Measurements from ENCODE around the gene E2F4. TPM values are rescaled to one million over a fixed set of nuclear protein-coding genes. Genes with fewer than 3 reads are reported as not detected.

Gene E2F4
- 100 to 1,000 TPM; 110 to 126 TPM for total RNA-seq
- 72.5 TPM for polyA plus RNA-seq (ENCODE audit: insufficient read depth, low read depth, low replicate concordance)
- long read RNA-seq, donor 1, transcript E2F4-201 (10 exons, 2,096 nt): major isoform, 11 of 30 reads
- long read RNA-seq, donor 1, partial matches to known transcripts: 18 of 30 reads
- long read RNA-seq, donor 1, other reads (novel, unspliced or antisense): 0 of 30 reads
- long read RNA-seq, donor 2, partial matches to known transcripts: 0 of 6 reads
- long read RNA-seq, donor 2, other reads (novel, unspliced or antisense): 0 of 6 reads

DNA sequence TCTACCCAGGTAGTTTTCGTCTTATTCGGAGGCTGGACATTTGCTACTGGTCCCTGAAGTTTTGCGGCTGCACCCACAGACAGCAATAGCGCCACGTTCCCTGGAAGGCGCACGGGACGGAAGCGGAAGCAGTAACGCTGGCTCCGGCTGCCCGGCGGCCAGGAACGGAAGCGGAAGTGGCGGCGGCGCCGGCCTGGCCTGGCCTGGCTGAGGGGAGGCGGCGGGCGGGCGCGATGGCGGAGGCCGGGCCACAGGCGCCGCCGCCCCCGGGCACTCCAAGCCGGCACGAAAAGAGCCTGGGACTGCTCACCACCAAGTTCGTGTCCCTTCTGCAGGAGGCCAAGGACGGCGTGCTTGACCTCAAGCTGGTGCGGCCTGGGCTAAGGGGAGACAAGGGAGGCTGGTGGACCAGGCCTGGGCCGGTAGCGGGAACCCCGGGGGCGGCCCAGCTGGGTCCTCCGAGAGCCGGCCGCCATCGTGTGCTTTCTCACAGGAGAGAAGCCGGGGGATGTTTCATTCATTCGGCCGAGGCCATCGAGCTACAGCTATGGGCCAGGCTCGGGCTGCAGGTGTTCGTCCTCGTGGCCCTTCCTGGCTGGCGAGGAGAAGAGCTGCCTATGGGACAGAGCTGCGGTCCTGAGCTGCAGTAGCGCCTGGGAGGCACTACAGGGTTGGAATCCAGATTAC lies at the start of gene E2F4:
TSS of gene E2F4 (plus strand) at position 161 of the 687 bp plus-strand sequence. CDS start at position 234, 73 bp downstream.
- DNase-seq: peak; percentile 95
- H3K27ac ChIP-seq: peak within 1 kb of the TSS; percentile 70 to 74
- no peaks in the 10 kb centered on the region for H3K36me3 ChIP-seq (ENCODE audit: low read depth, missing control alignments)
- H3K9me3 ChIP-seq: no peaks in the 10 kb centered on the region
- peak within 1 kb of the TSS; percentile 96 to 99 for H3K4me3 ChIP-seq
- H3K27me3 ChIP-seq: no peaks in the 10 kb centered on the region
- H3K4me1 ChIP-seq: peaks cover 30% of the 10 kb centered on the region
- 0 to 2% methylated on average over 13 to 54 of the region's 54 CpGs for WGBS, 2 donors
- TF ChIP-seq POLR2A (IDR thresholded peaks at IDR 0.05) (no peak), CTCF (IDR thresholded peaks at IDR 0.05) (peak in 1 of 3 experiments; percentile 15)
- intact Hi-C loops (cut with DNase I; ENCODE audit: low total_unique reads): no loop called here

DNA sequence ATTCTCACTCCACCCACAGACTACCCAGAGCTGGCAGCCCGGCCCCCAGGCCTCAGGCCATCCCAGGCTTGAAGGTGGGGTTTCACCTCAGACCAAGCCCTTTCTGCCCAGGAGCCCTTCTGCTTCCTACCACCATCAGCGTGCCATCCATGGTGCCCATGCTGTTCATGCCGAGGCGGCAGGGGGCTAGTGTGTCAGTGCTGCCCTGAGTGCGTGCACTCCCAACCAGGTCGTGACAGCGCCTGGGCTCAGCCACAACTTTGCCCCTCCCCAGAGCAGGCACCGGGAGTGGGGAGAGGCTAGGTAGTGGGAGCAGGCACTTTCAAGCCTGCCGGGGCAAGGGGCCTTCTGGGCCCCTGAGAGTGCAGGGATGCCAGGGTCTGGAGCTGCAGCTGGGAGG lies 49.6 kb upstream of the E2F4 start:
- Histone ChIP-seq H3K4me3 (no peak overlapping the region), H3K36me3 (ENCODE audit: low read depth, missing control alignments) (peaks cover 3% of the 10 kb centered on the region), H3K27ac (no peak overlapping the region), H3K9me3 (no peaks in the 10 kb centered on the region), H3K27me3 (no peaks in the 10 kb centered on the region), H3K4me1 (no peaks in the 10 kb centered on the region)
- no peak for DNase-seq
- intact Hi-C loops (cut with DNase I; ENCODE audit: low total_unique reads): no loop called here
- TF ChIP-seq CTCF (IDR thresholded peaks at IDR 0.05) (no peak), POLR2A (IDR thresholded peaks at IDR 0.05) (no peak)
- WGBS, 2 donors: 88 to 90% methylated on average over 2 to 8 of the region's 9 CpGs

DNA sequence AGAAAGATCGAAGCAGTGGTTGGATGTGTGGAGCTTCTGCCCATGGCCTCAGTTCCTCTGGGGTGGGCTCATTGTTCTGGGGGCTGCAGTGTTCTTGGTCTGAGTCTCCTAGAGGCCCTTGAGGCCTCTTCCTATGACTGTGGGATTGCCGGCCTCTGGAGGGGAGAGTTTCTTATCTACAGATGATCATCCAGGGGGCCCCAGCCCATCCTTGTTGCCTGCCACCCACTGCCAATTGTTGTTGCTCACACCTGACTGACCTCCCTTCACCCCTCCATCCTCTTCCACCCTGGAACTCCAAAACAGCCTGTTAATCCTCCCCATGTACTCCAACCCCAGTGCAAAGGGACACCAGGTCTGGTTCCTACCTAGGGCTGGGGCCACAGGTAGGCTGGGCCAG lies 47.0 kb upstream of the E2F4 start:
- DNase-seq: no peak
- WGBS, 2 donors: 92 to 96% methylated on average over 2 of the region's 2 CpGs
- intact Hi-C loops (cut with DNase I; ENCODE audit: low total_unique reads): no loop called here
- Histone ChIP-seq H3K4me1 (no peaks in the 10 kb centered on the region), H3K9me3 (no peaks in the 10 kb centered on the region), H3K27me3 (no peaks in the 10 kb centered on the region), H3K27ac (no peak overlapping the region), H3K36me3 (ENCODE audit: low read depth, missing control alignments) (no peaks in the 10 kb centered on the region), H3K4me3 (no peak overlapping the region)
- TF ChIP-seq POLR2A (IDR thresholded peaks at IDR 0.05) (no peak), CTCF (IDR thresholded peaks at IDR 0.05) (no peak)

DNA sequence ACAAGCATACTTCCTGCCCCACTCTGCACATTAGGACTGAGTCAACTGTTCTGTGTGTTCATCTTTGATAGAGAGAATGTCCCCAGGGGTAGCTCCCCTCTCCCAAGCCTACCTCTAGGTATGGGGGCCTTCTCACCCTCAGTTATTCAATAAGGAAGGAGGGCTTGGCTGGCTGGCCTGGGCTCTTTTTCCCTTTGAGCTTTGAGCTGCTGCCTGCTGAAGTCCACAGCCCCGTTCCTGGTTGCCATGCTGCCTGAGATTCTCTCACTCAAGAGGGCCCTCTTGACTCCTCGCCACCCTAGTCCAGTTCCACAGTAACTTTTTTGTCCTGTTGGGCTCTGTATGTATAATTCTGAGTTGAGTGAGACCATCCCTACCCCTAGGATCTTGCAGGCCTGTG lies 46.2 kb upstream of the E2F4 start:
- no peak overlapping the region for H3K4me3 ChIP-seq
- DNase-seq: no peak
- no peaks in the 10 kb centered on the region for H3K9me3 ChIP-seq
- 81 to 89% methylated on average over 2 of the region's 2 CpGs for WGBS, 2 donors
- no peak overlapping the region for H3K27ac ChIP-seq
- H3K36me3 ChIP-seq (ENCODE audit: low read depth, missing control alignments): no peaks in the 10 kb centered on the region
- no peaks in the 10 kb centered on the region for H3K4me1 ChIP-seq
- TF ChIP-seq CTCF (IDR thresholded peaks at IDR 0.05) (no peak), POLR2A (IDR thresholded peaks at IDR 0.05) (no peak)
- H3K27me3 ChIP-seq: no peaks in the 10 kb centered on the region
- intact Hi-C loops (cut with DNase I; ENCODE audit: low total_unique reads): no loop called here

All from testis (tissue), 5 donors.